HepG2 (cell line): ENCODE data around the gene TMEM250. TPM values are rescaled to one million over a fixed set of nuclear protein-coding genes. Genes with fewer than 3 reads are reported as not detected.

Experiments used
- ATAC-seq: fragments of 200-7000 bp; cut with Tn5 transposase; 3 replicates; pipeline ENCODE4 v1.9.1; 2020; ENCODE audit warnings: mild to moderate bottlenecking, moderate library complexity
- BruUV-seq: library from RNA; stranded (reverse); fragments of 400-500 nt; replicated peaks from 2 replicates; lab custom pipeline; 2021; lab: Mats Ljungman, UMichigan
- CTCF ChIA-PET: fragments of 300-600 bp; formaldehyde crosslinking; extraction: SDS; loops from one replicate; lab custom pipeline; 2021; ENCODE audit warnings: low total read pairs, inconsistent platforms, low intra/inter-chr PET ratio; lab: Yijun Ruan, JAX
- POLR2A ChIA-PET: fragments of 350-600 bp; sonication (Branson Sonifier 250); formaldehyde crosslinking; loops from one replicate; lab custom pipeline; 2020; ENCODE audit warnings: antibody characterized with exemption, inconsistent platforms; lab: Yijun Ruan, JAX
- DNase-seq: peaks from one replicate; pipeline ENCODE4 v3.0.0-alpha.2; 2015; ENCODE audit warnings: low spot score
- FAIRE-seq: peaks from 3 replicates; lab custom pipeline; 2011; peaks lifted over from hg19 to GRCh38; lab: Jason Lieb, UNC
- H2AFZ ChIP-seq: one replicate; pipeline ENCODE4 v1.6.1; 2011; ENCODE audit warnings: low read length, inconsistent platforms
- H3K27ac ChIP-seq: fragments of 300-600 bp; 3 replicates; pipeline ENCODE4 v1.8.0; 2011; ENCODE audit warnings: mixed run types, mild to moderate bottlenecking, mixed read lengths, low read length, inconsistent platforms; ENCODE audit not compliant: insufficient read depth; ENCODE audit errors: extremely low read length
- H3K27me3 ChIP-seq, 2 experiments: fragments of 200-600 bp in 1 of 2; 2 replicates in 1 of 2; 3 replicates in 1 of 2; pipeline versions ENCODE4 v1.6.0 to v1.8.0; 2011; ENCODE audit warnings: low read length in 2 of 2, mild to moderate bottlenecking in 2 of 2, moderate library complexity in 2 of 2, inconsistent platforms in 1 of 2; ENCODE audit not compliant: insufficient read depth in 2 of 2, control insufficient read depth in 1 of 2
- H3K36me3 ChIP-seq, 2 experiments: fragments of 200-600 bp in 1 of 2; replicated peaks in 1 of 2; 2 replicates in 1 of 2; 3 replicates in 1 of 2; pipeline versions ENCODE4 v1.5.1 to v1.8.0; 2011; ENCODE audit warnings: low read length in 2 of 2, inconsistent platforms in 1 of 2; ENCODE audit not compliant: insufficient read depth in 2 of 2, control insufficient read depth in 1 of 2
- H3K4me1 ChIP-seq: 2 replicates; pipeline ENCODE4 v1.5.1; 2012; ENCODE audit warnings: low read length, inconsistent platforms; ENCODE audit not compliant: insufficient read depth
- H3K4me2 ChIP-seq: 2 replicates; pipeline ENCODE4 v1.6.0; 2011; ENCODE audit warnings: low read depth, low read length, inconsistent platforms
- H3K4me3 ChIP-seq, 3 experiments: fragments of 200-600 bp in 1 of 3; sonication (generic), shearing (Covaris generic) in 1 of 3; replicated peaks in 1 of 3; 2 replicates each; pipeline ENCODE4 v1.5.1; 2011 to 2016; ENCODE audit warnings: low read length in 3 of 3, inconsistent platforms in 2 of 3, low read depth in 2 of 3, mild to moderate bottlenecking in 2 of 3, control low read depth in 1 of 3, mixed read lengths in 1 of 3; ENCODE audit not compliant: insufficient read depth in 1 of 3
- H3K79me2 ChIP-seq: one replicate; pipeline ENCODE4 v1.6.1; 2011; ENCODE audit warnings: low read length, inconsistent platforms; ENCODE audit not compliant: insufficient read depth
- H3K9ac ChIP-seq: 2 replicates; pipeline ENCODE4 v1.6.0; 2011; ENCODE audit warnings: mild to moderate bottlenecking, low read depth, low read length, inconsistent platforms; ENCODE audit not compliant: insufficient read depth
- H3K9me3 ChIP-seq: 2 replicates; pipeline ENCODE4 v1.5.1; 2012; ENCODE audit warnings: mild to moderate bottlenecking, low read length
- H4K20me1 ChIP-seq: 2 replicates; pipeline ENCODE4 v1.6.0; 2011; ENCODE audit warnings: inconsistent platforms, mild to moderate bottlenecking, low read length, moderate library complexity; ENCODE audit not compliant: insufficient read depth
- AGO1 ChIP-seq: fragments of 200-400 bp; formaldehyde crosslinking; IDR thresholded peaks from 2 replicates; pipeline ENCODE4 v1.6.1; 2017; ENCODE audit warnings: mild to moderate bottlenecking, low read depth, low read length, moderate library complexity; ENCODE audit not compliant: poor library complexity, severe bottlenecking
- CEBPG ChIP-seq: IDR thresholded peaks from 2 replicates; pipeline ENCODE4 v1.6.1; 2016
- DR1 ChIP-seq: sonication (generic); formaldehyde crosslinking; IDR thresholded peaks from 2 replicates; pipeline ENCODE4 v1.8.0; 2021; ENCODE audit warnings: mild to moderate bottlenecking, missing genetic modification reagents, inconsistent platforms
- EZH2 ChIP-seq: conservative IDR thresholded peaks from 2 replicates; pipeline ENCODE4 v1.6.1; 2012; ENCODE audit warnings: mild to moderate bottlenecking, low read depth, low read length, moderate library complexity
- NFIB ChIP-seq: sonication (generic); formaldehyde crosslinking; IDR thresholded peaks from 2 replicates; pipeline ENCODE4 v1.9.0; 2021; ENCODE audit warnings: missing genetic modification reagents, mild to moderate bottlenecking, borderline replicate concordance
- PAWR ChIP-seq: sonication (generic); formaldehyde crosslinking; IDR thresholded peaks from 2 replicates; pipeline ENCODE4 v1.4.0; 2020; ENCODE audit warnings: missing genetic modification reagents, mild to moderate bottlenecking, borderline replicate concordance
- POLR2AphosphoS5 ChIP-seq: IDR thresholded peaks from 2 replicates; pipeline ENCODE4 v1.6.1; 2012; ENCODE audit warnings: low read depth, low read length
- SAFB2 ChIP-seq: sonication (generic); formaldehyde crosslinking; IDR thresholded peaks from 2 replicates; pipeline ENCODE4 v1.5.1; 2020; ENCODE audit warnings: missing genetic modification reagents, low read depth, mild to moderate bottlenecking, borderline replicate concordance
- SOX6 ChIP-seq, 2 experiments: fragments of 450-650 bp in 1 of 2; sonication (generic) in 1 of 2; formaldehyde crosslinking in 1 of 2; IDR thresholded peaks; 2 replicates each; pipeline versions ENCODE4 v1.4.0 to v1.6.1; 2017 to 2020; ENCODE audit warnings: antibody characterized with exemption in 1 of 2, mild to moderate bottlenecking in 1 of 2, missing genetic modification reagents in 1 of 2
- TCF7 ChIP-seq: sonication (generic); IDR thresholded peaks from 2 replicates; pipeline ENCODE4 v1.6.1; 2016; ENCODE audit warnings: antibody characterized with exemption, low read depth
- ZNF430 ChIP-seq: sonication (generic); formaldehyde crosslinking; IDR thresholded peaks from 2 replicates; pipeline ENCODE4 v1.9.0; 2021; ENCODE audit warnings: mild to moderate bottlenecking, missing genetic modification reagents
- WGBS: methylation state at CpG from one replicate; pipeline ENCODE4 v1.1.6; 2017; ENCODE audit warnings: low lambda C conversion rate; 5-methylcytosine and 5-hydroxymethylcytosine counted together
- in situ Hi-C: cut with HindIII; loops from 2 replicates; pipeline ENCODE4 v1.10.0; 2017; ENCODE audit warnings: low pct_unique_long_range_greater_than_20kb; ENCODE audit not compliant: extremely low pct_ligation_motif_present
- intact Hi-C: fragments of 100-400 bp; cut with micrococcal nuclease; formaldehyde crosslinking; loops from one replicate; pipeline ENCODE4 v1.10.0; 2022; ENCODE audit not compliant: unreplicated experiment
- polyA plus RNA-seq, 8 experiments: library from polyadenylated mRNA; depleted of rRNA in 3 of 8; stranded (reverse) in 7 of 8; unstranded in 1 of 8; fragments of >200 nt; fragmentation: Illumina TruSeq in 4 of 8; extraction: Trizol in 4 of 8; gene quantifications; 2 replicates each; pipeline versions ENCODE4 v1.2.1 to v1.2.3, GENCODE V29; 2011 to 2016; ENCODE audit warnings: low read depth in 4 of 8, missing spikeins in 1 of 8, mixed read lengths in 1 of 8; ENCODE audit not compliant: insufficient read depth in 1 of 8
- total RNA-seq, 5 experiments: library from RNA; depleted of rRNA; stranded (reverse); fragments of >200 nt; fragmentation: Illumina TruSeq; extraction: Trizol; gene quantifications; 2 replicates each; pipeline ENCODE4 v1.2.3, GENCODE V29; 2016; ENCODE audit warnings: low read depth in 1 of 5
- TF ChIP-seq, protein P1 (sequence below): sonication (generic); formaldehyde crosslinking; IDR thresholded peaks from 2 replicates; pipeline ENCODE4 v1.4.0; 2020; ENCODE audit warnings: mild to moderate bottlenecking, missing genetic modification reagents
- TF ChIP-seq, protein P2 (sequence below): sonication (generic); formaldehyde crosslinking; IDR thresholded peaks from 2 replicates; pipeline ENCODE4 v1.4.0; 2020; ENCODE audit warnings: missing genetic modification reagents
- TF ChIP-seq, protein P3 (sequence below): sonication (generic); formaldehyde crosslinking; IDR thresholded peaks from 2 replicates; pipeline ENCODE4 v1.5.1; 2020; ENCODE audit warnings: missing genetic modification reagents, mild to moderate bottlenecking, borderline replicate concordance

The TMEM250 gene
- total and polyA plus RNA-seq, 2 of the 13 experiments (the other 11 are each of a cell fraction or from before 2014, with no cell fraction given) = 5.5 to 13.9 TPM

DNA sequence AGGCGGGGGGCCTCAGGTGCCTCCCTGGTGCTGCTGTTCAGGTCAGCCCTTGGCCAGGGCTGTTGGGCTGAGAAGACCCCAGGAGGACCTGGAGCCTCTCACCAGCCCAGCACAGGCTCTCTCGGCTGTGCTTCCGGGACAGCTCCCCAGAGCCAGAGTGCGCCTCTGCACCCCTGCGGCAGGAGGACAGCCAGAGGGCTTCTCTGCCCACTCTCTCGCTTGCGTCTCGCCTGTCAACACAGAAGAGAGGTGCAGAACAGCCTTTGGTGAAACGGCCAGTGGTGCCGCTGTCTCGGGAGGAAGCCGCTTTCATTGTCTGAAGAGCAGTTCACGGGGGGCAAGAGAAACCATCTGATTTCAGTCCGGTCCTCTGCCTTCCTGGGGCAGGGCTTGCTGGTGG is 19.8 kb downstream of the TMEM250 start:
- BruUV-seq = no TSS peak
- H2AFZ ChIP-seq = no peak overlapping the region
- ChIA-PET POLR2A (interaction anchor here (2.0 kb wide), 1 partner anchor 106 kb away, joined by 5 read pairs; no protein-coding TSS in a partner anchor), CTCF (no interaction called here)
- peak overlapping the region in 2 of 3 experiments; percentile 26 to 50; a peak in 2 of 6 replicates for H3K4me3 ChIP-seq
- in situ Hi-C loops = no loop called here
- peak overlapping the region; percentile 19; the same call in 1 of the 2 replicates for H3K9ac ChIP-seq
- H3K4me1 ChIP-seq = peaks cover 62% of the 10 kb centered on the region
- H4K20me1 ChIP-seq = no peaks in the 10 kb centered on the region
- H3K4me2 ChIP-seq = peak overlapping the region; percentile 81
- H3K9me3 ChIP-seq = no peaks in the 10 kb centered on the region
- no peaks in the 10 kb centered on the region for H3K36me3 ChIP-seq
- peaks cover 17 to 52% of the 10 kb centered on the region in 2 experiments for H3K27me3 ChIP-seq
- no peak for FAIRE-seq
- no peak for DNase-seq
- intact Hi-C loops = no loop called here
- H3K27ac ChIP-seq = no peak overlapping the region
- ATAC-seq = peak; percentile 3; the same call in 2 of the 3 replicates
- peaks cover 4% of the 10 kb centered on the region for H3K79me2 ChIP-seq
- 0% methylated on average over 2 of the region's 14 CpGs for WGBS
- TF ChIP-seq SAFB2 (CRISPR knock-in tag) (no peak), PAWR (CRISPR knock-in tag) (no peak), POLR2AphosphoS5 (no peak), ZNF430 (CRISPR knock-in tag) (no peak), NFIB (CRISPR knock-in tag) (no peak), AGO1 (peak; percentile 45), CEBPG (CRISPR knock-in tag) (no peak), EZH2 (0 out of 2 replicates have a peak, but pooled peaks have one; percentile 66), SOX6 (IDR thresholded peaks at IDR 0.05) (no peak), SOX6 (CRISPR knock-in tag; IDR thresholded peaks at IDR 0.05) (no peak), DR1 (CRISPR knock-in tag) (no peak), TCF7 (no peak)
- TF ChIP-seq, protein P1, sequence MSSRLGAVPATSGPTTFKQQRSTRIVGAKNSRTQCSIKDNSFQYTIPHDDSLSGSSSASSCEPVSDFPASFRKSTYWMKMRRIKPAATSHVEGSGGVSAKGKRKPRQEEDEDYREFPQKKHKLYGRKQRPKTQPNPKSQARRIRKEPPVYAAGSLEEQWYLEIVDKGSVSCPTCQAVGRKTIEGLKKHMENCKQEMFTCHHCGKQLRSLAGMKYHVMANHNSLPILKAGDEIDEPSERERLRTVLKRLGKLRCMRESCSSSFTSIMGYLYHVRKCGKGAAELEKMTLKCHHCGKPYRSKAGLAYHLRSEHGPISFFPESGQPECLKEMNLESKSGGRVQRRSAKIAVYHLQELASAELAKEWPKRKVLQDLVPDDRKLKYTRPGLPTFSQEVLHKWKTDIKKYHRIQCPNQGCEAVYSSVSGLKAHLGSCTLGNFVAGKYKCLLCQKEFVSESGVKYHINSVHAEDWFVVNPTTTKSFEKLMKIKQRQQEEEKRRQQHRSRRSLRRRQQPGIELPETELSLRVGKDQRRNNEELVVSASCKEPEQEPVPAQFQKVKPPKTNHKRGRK (CRISPR knock-in tag) = no peak
- TF ChIP-seq, protein P2, sequence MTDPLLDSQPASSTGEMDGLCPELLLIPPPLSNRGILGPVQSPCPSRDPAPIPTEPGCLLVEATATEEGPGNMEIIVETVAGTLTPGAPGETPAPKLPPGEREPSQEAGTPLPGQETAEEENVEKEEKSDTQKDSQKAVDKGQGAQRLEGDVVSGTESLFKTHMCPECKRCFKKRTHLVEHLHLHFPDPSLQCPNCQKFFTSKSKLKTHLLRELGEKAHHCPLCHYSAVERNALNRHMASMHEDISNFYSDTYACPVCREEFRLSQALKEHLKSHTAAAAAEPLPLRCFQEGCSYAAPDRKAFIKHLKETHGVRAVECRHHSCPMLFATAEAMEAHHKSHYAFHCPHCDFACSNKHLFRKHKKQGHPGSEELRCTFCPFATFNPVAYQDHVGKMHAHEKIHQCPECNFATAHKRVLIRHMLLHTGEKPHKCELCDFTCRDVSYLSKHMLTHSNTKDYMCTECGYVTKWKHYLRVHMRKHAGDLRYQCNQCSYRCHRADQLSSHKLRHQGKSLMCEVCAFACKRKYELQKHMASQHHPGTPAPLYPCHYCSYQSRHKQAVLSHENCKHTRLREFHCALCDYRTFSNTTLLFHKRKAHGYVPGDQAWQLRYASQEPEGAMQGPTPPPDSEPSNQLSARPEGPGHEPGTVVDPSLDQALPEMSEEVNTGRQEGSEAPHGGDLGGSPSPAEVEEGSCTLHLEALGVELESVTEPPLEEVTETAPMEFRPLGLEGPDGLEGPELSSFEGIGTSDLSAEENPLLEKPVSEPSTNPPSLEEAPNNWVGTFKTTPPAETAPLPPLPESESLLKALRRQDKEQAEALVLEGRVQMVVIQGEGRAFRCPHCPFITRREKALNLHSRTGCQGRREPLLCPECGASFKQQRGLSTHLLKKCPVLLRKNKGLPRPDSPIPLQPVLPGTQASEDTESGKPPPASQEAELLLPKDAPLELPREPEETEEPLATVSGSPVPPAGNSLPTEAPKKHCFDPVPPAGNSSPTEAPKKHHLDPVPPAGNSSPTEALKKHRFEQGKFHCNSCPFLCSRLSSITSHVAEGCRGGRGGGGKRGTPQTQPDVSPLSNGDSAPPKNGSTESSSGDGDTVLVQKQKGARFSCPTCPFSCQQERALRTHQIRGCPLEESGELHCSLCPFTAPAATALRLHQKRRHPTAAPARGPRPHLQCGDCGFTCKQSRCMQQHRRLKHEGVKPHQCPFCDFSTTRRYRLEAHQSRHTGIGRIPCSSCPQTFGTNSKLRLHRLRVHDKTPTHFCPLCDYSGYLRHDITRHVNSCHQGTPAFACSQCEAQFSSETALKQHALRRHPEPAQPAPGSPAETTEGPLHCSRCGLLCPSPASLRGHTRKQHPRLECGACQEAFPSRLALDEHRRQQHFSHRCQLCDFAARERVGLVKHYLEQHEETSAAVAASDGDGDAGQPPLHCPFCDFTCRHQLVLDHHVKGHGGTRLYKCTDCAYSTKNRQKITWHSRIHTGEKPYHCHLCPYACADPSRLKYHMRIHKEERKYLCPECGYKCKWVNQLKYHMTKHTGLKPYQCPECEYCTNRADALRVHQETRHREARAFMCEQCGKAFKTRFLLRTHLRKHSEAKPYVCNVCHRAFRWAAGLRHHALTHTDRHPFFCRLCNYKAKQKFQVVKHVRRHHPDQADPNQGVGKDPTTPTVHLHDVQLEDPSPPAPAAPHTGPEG (CRISPR knock-in tag) = no peak
- TF ChIP-seq, protein P3, sequence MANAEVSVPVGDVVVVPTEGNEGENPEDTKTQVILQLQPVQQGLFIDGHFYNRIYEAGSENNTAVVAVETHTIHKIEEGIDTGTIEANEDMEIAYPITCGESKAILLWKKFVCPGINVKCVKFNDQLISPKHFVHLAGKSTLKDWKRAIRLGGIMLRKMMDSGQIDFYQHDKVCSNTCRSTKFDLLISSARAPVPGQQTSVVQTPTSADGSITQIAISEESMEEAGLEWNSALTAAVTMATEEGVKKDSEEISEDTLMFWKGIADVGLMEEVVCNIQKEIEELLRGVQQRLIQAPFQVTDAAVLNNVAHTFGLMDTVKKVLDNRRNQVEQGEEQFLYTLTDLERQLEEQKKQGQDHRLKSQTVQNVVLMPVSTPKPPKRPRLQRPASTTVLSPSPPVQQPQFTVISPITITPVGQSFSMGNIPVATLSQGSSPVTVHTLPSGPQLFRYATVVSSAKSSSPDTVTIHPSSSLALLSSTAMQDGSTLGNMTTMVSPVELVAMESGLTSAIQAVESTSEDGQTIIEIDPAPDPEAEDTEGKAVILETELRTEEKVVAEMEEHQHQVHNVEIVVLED (CRISPR knock-in tag) = no peak
